H9 (cell line): ENCODE data around the gene EXPH5. TPM values are rescaled to one million over a fixed set of nuclear protein-coding genes. Genes with fewer than 3 reads are reported as not detected.

Experiments used
- DNase-seq: peaks from one replicate; pipeline ENCODE4 v3.0.0-alpha.2; 2017
- H2AFZ ChIP-seq: one replicate; pipeline ENCODE4 v1.6.1; 2013; ENCODE audit warnings: mild to moderate bottlenecking, low read length, control low read depth, moderate library complexity
- H2AK5ac ChIP-seq: 2 replicates; pipeline ENCODE4 v1.6.1; 2013; ENCODE audit warnings: low read length, control low read depth, mixed read lengths; ENCODE audit not compliant: insufficient read length
- H2BK120ac ChIP-seq: one replicate; pipeline ENCODE4 v1.6.1; 2013; ENCODE audit warnings: low read depth, mild to moderate bottlenecking, low read length, control low read depth, inconsistent platforms; ENCODE audit not compliant: poor library complexity, severe bottlenecking
- H2BK12ac ChIP-seq: 2 replicates; pipeline ENCODE4 v1.6.1; 2013; ENCODE audit warnings: low read length, control low read depth, mixed read lengths, low read depth; ENCODE audit not compliant: insufficient read length
- H2BK15ac ChIP-seq: 2 replicates; pipeline ENCODE4 v1.6.1; 2013; ENCODE audit warnings: low read depth, low read length, control low read depth
- H2BK20ac ChIP-seq: one replicate; pipeline ENCODE4 v1.6.1; 2013; ENCODE audit warnings: low read depth, mild to moderate bottlenecking, low read length, control low read depth, inconsistent platforms; ENCODE audit not compliant: poor library complexity, severe bottlenecking
- H2BK5ac ChIP-seq: 2 replicates; pipeline ENCODE4 v1.6.1; 2013; ENCODE audit warnings: low read length, control low read depth, mixed read lengths; ENCODE audit not compliant: insufficient read length
- H3K14ac ChIP-seq: 2 replicates; pipeline ENCODE4 v1.6.1; 2013; ENCODE audit warnings: low read length, control low read depth; ENCODE audit not compliant: insufficient read depth
- H3K18ac ChIP-seq: 2 replicates; pipeline ENCODE4 v1.6.1; 2013; ENCODE audit warnings: low read depth, mild to moderate bottlenecking, mixed read lengths, low read length, control low read depth; ENCODE audit not compliant: insufficient read length
- H3K23ac ChIP-seq: 2 replicates; pipeline ENCODE4 v1.6.1; 2013; ENCODE audit warnings: low read length, control low read depth, mixed read lengths, low read depth; ENCODE audit not compliant: insufficient read length
- H3K23me2 ChIP-seq: 2 replicates; pipeline ENCODE4 v1.6.1; 2013; ENCODE audit warnings: low read depth, mild to moderate bottlenecking, mixed read lengths, low read length, control low read depth; ENCODE audit not compliant: insufficient read length, poor library complexity, severe bottlenecking
- H3K27ac ChIP-seq: 2 replicates; pipeline ENCODE4 v1.5.1; 2013; ENCODE audit warnings: low read length, control low read depth, mixed read lengths, low read depth; ENCODE audit not compliant: insufficient read length
- H3K27me3 ChIP-seq: 2 replicates; pipeline ENCODE4 v1.6.1; 2013; ENCODE audit warnings: low read length, control low read depth, inconsistent platforms; ENCODE audit not compliant: insufficient read depth
- H3K4ac ChIP-seq: 2 replicates; pipeline ENCODE4 v1.6.1; 2013; ENCODE audit warnings: low read depth, mild to moderate bottlenecking, control low read depth, inconsistent platforms, low read length, moderate library complexity
- H3K4me1 ChIP-seq: 2 replicates; pipeline ENCODE4 v1.6.1; 2013; ENCODE audit warnings: low read length, control low read depth, inconsistent platforms; ENCODE audit not compliant: insufficient read depth
- H3K4me2 ChIP-seq: 2 replicates; pipeline ENCODE4 v1.6.1; 2013; ENCODE audit warnings: low read length, control low read depth, mixed read lengths; ENCODE audit not compliant: insufficient read length, insufficient read depth
- H3K56ac ChIP-seq: 2 replicates; pipeline ENCODE4 v1.6.1; 2013; ENCODE audit warnings: low read depth, mild to moderate bottlenecking, mixed read lengths, low read length, control low read depth; ENCODE audit not compliant: insufficient read length
- H3K79me1 ChIP-seq: 2 replicates; pipeline ENCODE4 v1.6.1; 2013; ENCODE audit warnings: low read depth, mild to moderate bottlenecking, moderate library complexity, low read length, control low read depth, inconsistent platforms; ENCODE audit not compliant: insufficient read depth, poor library complexity, severe bottlenecking
- H3K79me2 ChIP-seq: 2 replicates; pipeline ENCODE4 v1.6.1; 2013; ENCODE audit warnings: low read length, control low read depth, inconsistent platforms; ENCODE audit not compliant: insufficient read depth
- H3K9ac ChIP-seq: 2 replicates; pipeline ENCODE4 v1.6.1; 2013; ENCODE audit warnings: low read length, control low read depth, mixed read lengths; ENCODE audit not compliant: insufficient read length; ENCODE audit errors: extremely low read depth
- H3K9me3 ChIP-seq: one replicate; pipeline ENCODE4 v1.6.1; 2013; ENCODE audit warnings: low read depth, low read length, inconsistent platforms; ENCODE audit not compliant: control insufficient read depth
- H3T11ph ChIP-seq: one replicate; pipeline ENCODE4 v1.6.1; 2013; ENCODE audit warnings: mild to moderate bottlenecking, low read length, control low read depth, inconsistent platforms
- H4K20me1 ChIP-seq: one replicate; pipeline ENCODE4 v1.6.1; 2013; ENCODE audit not compliant: control insufficient read depth, insufficient read length, insufficient read depth
- H4K5ac ChIP-seq: 2 replicates; pipeline ENCODE4 v1.6.1; 2013; ENCODE audit warnings: low read depth, mild to moderate bottlenecking, mixed read lengths, low read length, control low read depth; ENCODE audit not compliant: insufficient read length
- H4K8ac ChIP-seq: replicated peaks from 2 replicates; pipeline ENCODE4 v1.6.1; 2013; ENCODE audit warnings: low read length, control low read depth, mixed read lengths, low read depth; ENCODE audit not compliant: insufficient read length
- H4K91ac ChIP-seq: 2 replicates; pipeline ENCODE4 v1.6.1; 2013; ENCODE audit warnings: low read depth, mild to moderate bottlenecking, moderate library complexity, mixed read lengths, low read length, control low read depth; ENCODE audit not compliant: insufficient read length
- H3K27ac Mint-ChIP-seq, 3 experiments: 2 replicates in 2 of 3; 3 replicates in 1 of 3; pipeline ENCODE4 v1.8.0; 2020 to 2021; ENCODE audit warnings: mixed read lengths in 3 of 3, mild to moderate bottlenecking in 1 of 3, moderate library complexity in 1 of 3
- H3K27me3 Mint-ChIP-seq: 2 replicates; pipeline ENCODE4 v1.8.0; 2021; ENCODE audit warnings: low read depth, mild to moderate bottlenecking, moderate library complexity, mixed read lengths
- H3K36me3 Mint-ChIP-seq, 3 experiments: 2 replicates in 2 of 3; 3 replicates in 1 of 3; pipeline ENCODE4 v1.8.0; 2020 to 2021; ENCODE audit warnings: low read depth in 3 of 3, mixed read lengths in 3 of 3; ENCODE audit not compliant: insufficient read depth in 1 of 3
- H3K4me1 Mint-ChIP-seq, 2 experiments: 2 replicates each; pipeline ENCODE4 v1.8.0; 2020; ENCODE audit warnings: mixed read lengths in 2 of 2
- H3K4me3 Mint-ChIP-seq, 2 experiments: 2 replicates in 1 of 2; 3 replicates in 1 of 2; pipeline ENCODE4 v1.8.0; 2020 to 2021; ENCODE audit warnings: mild to moderate bottlenecking in 2 of 2, mixed read lengths in 2 of 2, moderate library complexity in 1 of 2
- H3K9me3 Mint-ChIP-seq, 2 experiments: 2 replicates in 1 of 2; 3 replicates in 1 of 2; pipeline ENCODE4 v1.8.0; 2020; ENCODE audit warnings: mild to moderate bottlenecking in 2 of 2, mixed read lengths in 2 of 2, moderate library complexity in 1 of 2
- CTCF ChIP-seq: fragments of 200-600 bp; sonication (generic); conservative IDR thresholded peaks from 3 replicates; pipeline ENCODE4 v1.8.0; 2021; ENCODE audit warnings: antibody characterized with exemption, mild to moderate bottlenecking
- WGBS: extraction: QIAGEN DNeasy Blood & Tissue Kit; methylation state at CpG from one replicate; pipeline ENCODE4 v1.1.7; 2013; ENCODE audit warnings: missing lambda C conversion rate, low lambda C conversion rate, mixed read lengths; ENCODE audit not compliant: insufficient read length; ENCODE audit errors: extremely low coverage; 5-methylcytosine and 5-hydroxymethylcytosine counted together
- total RNA-seq: library from RNA; stranded (reverse); gene quantifications from 2 replicates; pipeline ENCODE4 v1.2.1, GENCODE V29; 2021

The EXPH5 gene
- total RNA-seq, 1 experiment from 2014 or later = 3.1 TPM

- Histone ChIP-seq H2BK20ac (no peak overlapping the region), H4K8ac (no peak overlapping the region), H3K9ac (no peak overlapping the region), H4K91ac (no peak overlapping the region), H3K23me2 (no peaks in the 10 kb centered on the region), H2BK5ac (no peak overlapping the region), H3K27me3 (no peaks in the 10 kb centered on the region), H2BK120ac (no peak overlapping the region), H3K27ac (no peak overlapping the region), H3K23ac (no peak overlapping the region), H3K4me1 (no peaks in the 10 kb centered on the region; the same call in 1 of the 2 replicates), H3K18ac (no peak overlapping the region), H4K5ac (no peak overlapping the region), H3K14ac (no peak overlapping the region), H2BK12ac (no peak overlapping the region), H2AK5ac (no peak overlapping the region), H2BK15ac (no peak overlapping the region), H4K20me1 (no peaks in the 10 kb centered on the region), H3T11ph (no peak overlapping the region), H3K79me1 (no peaks in the 10 kb centered on the region), H3K4ac (no peak overlapping the region), H3K56ac (no peak overlapping the region), H3K9me3 (peaks cover 10% of the 10 kb centered on the region), H3K79me2 (no peaks in the 10 kb centered on the region), H3K4me2 (no peak overlapping the region), H2AFZ (no peak overlapping the region)
- H3K9me3 Mint-ChIP-seq = peaks cover 17 to 18% of the 10 kb centered on the region in 2 experiments
- H3K36me3 Mint-ChIP-seq = peaks cover 0 to 17% (median 4%) of the 10 kb centered on the region in 3 experiments; a peak in 5 of 7 replicates
- no CpG with 5 or more reads among the region's 2 CpGs for WGBS
- no peak overlapping the region for H3K27ac Mint-ChIP-seq
- peaks cover 20% of the 10 kb centered on the region in 2 experiments for H3K4me1 Mint-ChIP-seq
- H3K4me3 Mint-ChIP-seq = no peak overlapping the region
- no peaks in the 10 kb centered on the region for H3K27me3 Mint-ChIP-seq
- DNase-seq = no peak
- no peak for TF ChIP-seq CTCF
Measured at GRCh38 chr11:108628812-108629211, 35.2 kb upstream of the EXPH5 start.
